ENCODE results near the gene CSF2. TPM values are rescaled to one million over a fixed set of nuclear protein-coding genes. Genes with fewer than 3 reads are reported as not detected.
"Not testable (repeated sequence)": the region's sequence is repeated elsewhere in the genome, so short reads cannot be mapped to it uniquely, and the experiment has no call there.

The CSF2 gene
- total and polyA plus RNA-seq, 4 donors: 0.37 to 16.8 (median 8.2) TPM

DNA sequence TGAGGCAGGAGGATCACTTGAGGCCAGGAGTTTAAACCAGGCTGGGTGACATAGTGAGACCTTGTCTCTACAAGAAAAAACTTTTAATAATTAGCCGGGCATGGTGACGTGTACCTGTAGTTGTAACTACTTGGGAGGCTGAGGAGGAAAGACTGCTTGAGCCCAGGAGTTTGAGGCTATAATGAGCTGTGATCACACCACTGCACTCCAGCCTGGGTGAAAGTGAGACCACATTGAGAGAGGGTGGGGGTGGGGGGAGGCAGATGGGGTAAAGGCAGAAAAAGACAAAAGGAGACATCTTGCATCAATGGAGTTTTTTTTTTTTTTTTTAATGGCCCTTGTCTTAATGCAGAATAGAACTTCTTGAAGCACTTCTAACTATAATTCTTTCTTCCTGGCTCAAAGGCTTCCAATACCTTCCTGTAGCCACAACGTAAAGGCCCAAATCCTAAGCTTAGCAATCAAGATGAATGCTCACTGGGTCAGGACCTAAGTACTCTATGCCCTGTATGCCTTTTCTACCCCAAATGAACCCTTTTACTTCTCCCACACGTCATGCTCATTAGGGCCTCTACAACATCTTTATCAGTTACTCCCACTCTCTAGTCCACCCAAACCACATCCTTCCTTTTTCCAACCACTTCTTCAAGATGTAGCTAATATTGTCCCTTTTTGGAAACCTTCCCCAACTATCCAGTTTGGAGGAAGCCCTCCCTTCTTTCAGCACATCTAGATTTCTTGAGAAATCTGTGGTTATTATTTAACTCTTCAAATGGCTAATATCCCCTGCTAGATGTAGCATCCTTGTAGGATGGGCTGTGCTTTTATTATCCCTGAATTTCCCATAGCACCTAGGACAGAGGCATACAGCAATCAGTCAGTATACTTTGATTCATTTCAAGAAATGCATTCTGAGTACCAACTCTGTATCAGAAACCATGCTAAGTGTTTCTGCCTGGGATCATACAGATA is 40.8 kb downstream of the CSF2 start:
- WGBS, 2 donors: 60 to 78% methylated on average over 4 of the region's 4 CpGs
- ATAC-seq (ENCODE audit: insufficient read depth, low FRiP score): no peak
- TF ChIP-seq, protein P1, sequence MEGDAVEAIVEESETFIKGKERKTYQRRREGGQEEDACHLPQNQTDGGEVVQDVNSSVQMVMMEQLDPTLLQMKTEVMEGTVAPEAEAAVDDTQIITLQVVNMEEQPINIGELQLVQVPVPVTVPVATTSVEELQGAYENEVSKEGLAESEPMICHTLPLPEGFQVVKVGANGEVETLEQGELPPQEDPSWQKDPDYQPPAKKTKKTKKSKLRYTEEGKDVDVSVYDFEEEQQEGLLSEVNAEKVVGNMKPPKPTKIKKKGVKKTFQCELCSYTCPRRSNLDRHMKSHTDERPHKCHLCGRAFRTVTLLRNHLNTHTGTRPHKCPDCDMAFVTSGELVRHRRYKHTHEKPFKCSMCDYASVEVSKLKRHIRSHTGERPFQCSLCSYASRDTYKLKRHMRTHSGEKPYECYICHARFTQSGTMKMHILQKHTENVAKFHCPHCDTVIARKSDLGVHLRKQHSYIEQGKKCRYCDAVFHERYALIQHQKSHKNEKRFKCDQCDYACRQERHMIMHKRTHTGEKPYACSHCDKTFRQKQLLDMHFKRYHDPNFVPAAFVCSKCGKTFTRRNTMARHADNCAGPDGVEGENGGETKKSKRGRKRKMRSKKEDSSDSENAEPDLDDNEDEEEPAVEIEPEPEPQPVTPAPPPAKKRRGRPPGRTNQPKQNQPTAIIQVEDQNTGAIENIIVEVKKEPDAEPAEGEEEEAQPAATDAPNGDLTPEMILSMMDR (IDR thresholded peaks at IDR 0.05; ENCODE audit: control extremely low read depth, extremely low read depth): no peak

GRCh38 chr5:132115375-132115774 is 41.8 kb downstream of the CSF2 start:
- Histone ChIP-seq H3K4me3 (no peak overlapping the region), H3K27me3 (ENCODE audit: control insufficient read depth in 3 of 3, insufficient read depth in 3 of 3, low read length in 2 of 3) (no peaks in the 10 kb centered on the region), H3K4me1 (ENCODE audit: control insufficient read depth in 5 of 5, insufficient read depth in 5 of 5, low read length in 5 of 5) (peaks cover 0 to 5% (median 0%) of the 10 kb centered on the region in 5 donors), H3K36me3 (ENCODE audit: control insufficient read depth in 4 of 4, insufficient read depth in 4 of 4, low read length in 4 of 4) (no peaks in the 10 kb centered on the region), H3K9me3 (ENCODE audit: control insufficient read depth in 4 of 4, insufficient read depth in 3 of 4, low read length in 3 of 4) (no peaks in the 10 kb centered on the region), H3K27ac (ENCODE audit: low read depth in 1 of 2, low read length in 1 of 2) (no peak overlapping the region), H3K9ac (ENCODE audit: insufficient read depth in 1 of 2, low read length in 2 of 2) (no peak overlapping the region)
- ATAC-seq (ENCODE audit: insufficient read depth, low FRiP score) (no peak), DNase-seq (no peak)
- TF ChIP-seq, protein P1 (IDR thresholded peaks at IDR 0.05; ENCODE audit: control extremely low read depth, extremely low read depth): no peak
- WGBS, 2 donors: 70 to 76% methylated on average over 1 of the region's 1 CpG

More for the DNA sequence above, 40.8 kb downstream of the CSF2 start:
- no peak overlapping the region for H3K27ac ChIP-seq (ENCODE audit: low read depth in 1 of 2, low read length in 1 of 2)
- DNase-seq: no peak
- H3K4me1 ChIP-seq (ENCODE audit: control insufficient read depth in 5 of 5, insufficient read depth in 5 of 5, low read length in 5 of 5): peaks cover 0 to 5% (median 0%) of the 10 kb centered on the region in 5 donors
- H3K9ac ChIP-seq (ENCODE audit: insufficient read depth in 1 of 2, low read length in 2 of 2): no peak overlapping the region
- no peaks in the 10 kb centered on the region for H3K9me3 ChIP-seq (ENCODE audit: control insufficient read depth in 4 of 4, insufficient read depth in 3 of 4, low read length in 3 of 4)
- no peak overlapping the region for H3K4me3 ChIP-seq
- no peaks in the 10 kb centered on the region for H3K27me3 ChIP-seq (ENCODE audit: control insufficient read depth in 3 of 3, insufficient read depth in 3 of 3, low read length in 2 of 3)
- H3K36me3 ChIP-seq (ENCODE audit: control insufficient read depth in 4 of 4, insufficient read depth in 4 of 4, low read length in 4 of 4): no peaks in the 10 kb centered on the region

- ATAC-seq (ENCODE audit: insufficient read depth, low FRiP score): no peak
Measured at GRCh38 chr5:132116072-132116471, 42.5 kb downstream of the CSF2 start.

GRCh38 chr5:132116909-132117489 is 43.4 kb downstream of the CSF2 start:
- not testable (repeated sequence) for H3K9ac ChIP-seq (ENCODE audit: insufficient read depth in 1 of 2, low read length in 2 of 2); H3K27me3 ChIP-seq (ENCODE audit: control insufficient read depth in 3 of 3, insufficient read depth in 3 of 3, low read length in 2 of 3); DNase-seq; H3K4me1 ChIP-seq (ENCODE audit: control insufficient read depth in 5 of 5, insufficient read depth in 5 of 5, low read length in 5 of 5); H3K27ac ChIP-seq (ENCODE audit: low read depth in 1 of 2, low read length in 1 of 2); H3K9me3 ChIP-seq (ENCODE audit: control insufficient read depth in 4 of 4, insufficient read depth in 3 of 4, low read length in 3 of 4); ATAC-seq (ENCODE audit: insufficient read depth, low FRiP score); H3K4me3 ChIP-seq; H3K36me3 ChIP-seq (ENCODE audit: control insufficient read depth in 4 of 4, insufficient read depth in 4 of 4, low read length in 4 of 4)
- WGBS, 2 donors: 71 to 72% methylated on average over 3 of the region's 3 CpGs

More at GRCh38 chr5:132116072-132116471, 42.5 kb downstream of the CSF2 start:
- H3K27me3 ChIP-seq (ENCODE audit: control insufficient read depth in 3 of 3, insufficient read depth in 3 of 3, low read length in 2 of 3): no peaks in the 10 kb centered on the region
- no peaks in the 10 kb centered on the region for H3K36me3 ChIP-seq (ENCODE audit: control insufficient read depth in 4 of 4, insufficient read depth in 4 of 4, low read length in 4 of 4)
- no peak overlapping the region for H3K27ac ChIP-seq (ENCODE audit: low read depth in 1 of 2, low read length in 1 of 2)
- WGBS, 2 donors: 96 to 98% methylated on average over 2 of the region's 2 CpGs
- no peaks in the 10 kb centered on the region for H3K9me3 ChIP-seq (ENCODE audit: control insufficient read depth in 4 of 4, insufficient read depth in 3 of 4, low read length in 3 of 4)
- H3K4me3 ChIP-seq: no peak overlapping the region
- DNase-seq: no peak
- H3K4me1 ChIP-seq (ENCODE audit: control insufficient read depth in 5 of 5, insufficient read depth in 5 of 5, low read length in 5 of 5): peaks cover 0 to 5% (median 0%) of the 10 kb centered on the region in 5 donors
- no peak overlapping the region for H3K9ac ChIP-seq (ENCODE audit: insufficient read depth in 1 of 2, low read length in 2 of 2)
- TF ChIP-seq, protein P1 (IDR thresholded peaks at IDR 0.05; ENCODE audit: control extremely low read depth, extremely low read depth): no peak

DNA sequence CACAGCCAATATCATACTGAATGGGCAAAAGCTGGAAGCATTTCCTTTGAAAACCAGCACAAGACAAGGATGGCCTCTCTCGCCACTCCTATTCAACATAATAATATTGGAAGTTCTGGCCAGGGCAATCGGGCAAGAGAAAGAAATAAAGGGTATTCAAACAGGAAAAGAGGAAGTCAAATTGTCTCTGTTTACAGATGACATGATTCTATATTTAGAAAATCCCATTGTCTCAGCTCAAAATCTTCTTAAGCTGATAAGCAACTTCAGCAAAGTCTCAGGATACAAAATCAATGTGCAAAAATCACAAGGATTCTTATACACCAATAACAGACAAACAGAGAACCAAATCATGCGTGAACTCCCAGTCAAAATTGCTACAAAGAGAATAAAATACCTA is 47.1 kb downstream of the CSF2 start:
- not testable (repeated sequence) for H3K27me3 ChIP-seq (ENCODE audit: control insufficient read depth in 3 of 3, insufficient read depth in 3 of 3, low read length in 2 of 3); H3K36me3 ChIP-seq (ENCODE audit: control insufficient read depth in 4 of 4, insufficient read depth in 4 of 4, low read length in 4 of 4)
- WGBS, 2 donors: 62 to 70% methylated on average over 3 of the region's 3 CpGs

GRCh38 chr5:132122971-132123370 is 49.4 kb downstream of the CSF2 start:
- H3K9me3 ChIP-seq (ENCODE audit: control insufficient read depth in 4 of 4, insufficient read depth in 3 of 4, low read length in 3 of 4); ATAC-seq (ENCODE audit: insufficient read depth, low FRiP score); H3K9ac ChIP-seq (ENCODE audit: insufficient read depth in 1 of 2, low read length in 2 of 2); DNase-seq; H3K4me1 ChIP-seq (ENCODE audit: control insufficient read depth in 5 of 5, insufficient read depth in 5 of 5, low read length in 5 of 5); H3K27me3 ChIP-seq (ENCODE audit: control insufficient read depth in 3 of 3, insufficient read depth in 3 of 3, low read length in 2 of 3); H3K36me3 ChIP-seq (ENCODE audit: control insufficient read depth in 4 of 4, insufficient read depth in 4 of 4, low read length in 4 of 4); H3K4me3 ChIP-seq; H3K27ac ChIP-seq (ENCODE audit: low read depth in 1 of 2, low read length in 1 of 2): not testable (repeated sequence)
- 91 to 98% methylated on average over 3 of the region's 3 CpGs for WGBS, 2 donors

More for the DNA sequence above, 47.1 kb downstream of the CSF2 start:
- H3K9ac ChIP-seq (ENCODE audit: insufficient read depth in 1 of 2, low read length in 2 of 2); DNase-seq; H3K4me3 ChIP-seq; H3K9me3 ChIP-seq (ENCODE audit: control insufficient read depth in 4 of 4, insufficient read depth in 3 of 4, low read length in 3 of 4); ATAC-seq (ENCODE audit: insufficient read depth, low FRiP score); H3K27ac ChIP-seq (ENCODE audit: low read depth in 1 of 2, low read length in 1 of 2); H3K4me1 ChIP-seq (ENCODE audit: control insufficient read depth in 5 of 5, insufficient read depth in 5 of 5, low read length in 5 of 5): not testable (repeated sequence)

Measured in lung (tissue), 12 donors.